Heart left ventricle (tissue), 16 donors: ENCODE data around the gene CAMKMT. TPM values are rescaled to one million over a fixed set of nuclear protein-coding genes. Genes with fewer than 3 reads are reported as not detected.
A peak's percentile ranks its signal among the peaks of the same experiment; 100 is the strongest.

Source experiments
- ATAC-seq, 4 donors: fragments of 200-7000 bp; cut with Tn5 transposase; one replicate each; pipeline ENCODE4 v1.9.1; 2020 to 2022; ENCODE audit warnings: moderate library complexity in 4 of 4, mild to moderate bottlenecking in 3 of 4, moderate number of reproducible peaks in 1 of 4
- DNase-seq, 5 donors: peaks; one replicate each; pipeline ENCODE4 v3.0.0-alpha.2; 2020
- H3K27ac ChIP-seq, 12 donors: fragments of 200-600 bp; sonication (generic) in 4 of 12; one replicate each; pipeline versions ENCODE4 v1.5.0 to v1.8.0; 2016 to 2022; ENCODE audit warnings: mild to moderate bottlenecking in 2 of 12
- H3K27me3 ChIP-seq, 9 donors: fragments of 200-600 bp; sonication (generic) in 2 of 9; one replicate each; pipeline versions ENCODE4 v1.5.1 to v1.8.0; 2016 to 2022; ENCODE audit warnings: mild to moderate bottlenecking in 3 of 9
- H3K36me3 ChIP-seq, 9 donors: fragments of 200-600 bp; sonication (generic) in 2 of 9; one replicate each; pipeline versions ENCODE4 v1.5.0 to v1.8.0; 2018 to 2022; ENCODE audit warnings: mild to moderate bottlenecking in 2 of 9
- H3K4me1 ChIP-seq, 12 donors: fragments of 200-600 bp; sonication (generic) in 4 of 12; one replicate each; pipeline versions ENCODE4 v1.5.0 to v1.8.0; 2016 to 2022; ENCODE audit warnings: mild to moderate bottlenecking in 3 of 12
- H3K4me3 ChIP-seq, 12 donors: fragments of 200-600 bp; sonication (generic) in 4 of 12; one replicate each; pipeline versions ENCODE4 v1.5.0 to v1.8.0; 2017 to 2022; ENCODE audit warnings: mild to moderate bottlenecking in 9 of 12, moderate library complexity in 4 of 12
- H3K9me3 ChIP-seq, 12 donors: fragments of 200-600 bp; sonication (generic) in 4 of 12; one replicate each; pipeline versions ENCODE4 v1.5.0 to v1.8.0; 2016 to 2022; ENCODE audit warnings: mild to moderate bottlenecking in 1 of 12
- CTCF ChIP-seq, 12 donors: fragments of 200-600 bp; sonication (generic) in 4 of 12; IDR thresholded peaks; one replicate each; pipeline versions ENCODE4 v1.5.0 to v1.8.0; 2018 to 2022; ENCODE audit warnings: antibody characterized with exemption in 12 of 12, mild to moderate bottlenecking in 5 of 12
- POLR2A ChIP-seq, 2 donors: fragments of 450-650 bp; IDR thresholded peaks; one replicate each; pipeline ENCODE4 v1.6.1; 2017; ENCODE audit warnings: antibody characterized with exemption in 2 of 2, mild to moderate bottlenecking in 2 of 2, moderate library complexity in 2 of 2
- WGBS, 4 donors: extraction: QIAGEN DNeasy Blood & Tissue Kit in 2 of 4; methylation state at CpG; one replicate each; pipeline versions ENCODE4 v1.1.5 to v1.1.7; 2013 to 2018; 5-methylcytosine and 5-hydroxymethylcytosine counted together
- intact Hi-C, 10 donors: fragments of 100-400 bp; cut with DNase I; formaldehyde crosslinking; loops; one replicate each; pipeline versions ENCODE4 v1.11.1 to v1.14.2; 2022
- polyA plus RNA-seq, 2 donors: library from polyadenylated mRNA; stranded (reverse); fragments of 200-250 nt; gene quantifications; one replicate each; pipeline ENCODE4 v1.2.3, GENCODE V29; 2013
- total RNA-seq, 9 donors: library from RNA; depleted of rRNA in 2 of 9; stranded (reverse); fragments of >200 nt in 2 of 9; fragmentation: NEBNext Ultra II Directional in 3 of 9; extraction: Animal tissue kit (Norgen Biotek cat#: 25700) in 3 of 9; gene quantifications; one replicate each; pipeline versions ENCODE4 v1.1.0 to v1.2.4, GENCODE V29; 2016 to 2023
- donor health status: ischemic (EF 13 %, LVEDD 7.1; RV severe dilation, severe dysfunction).
- donor health status: healthy with polysubstance abuse.
- donor health status: DM: no; HTN: yes; CAD: no.
- donor health status: DM: no; HTN: no; CAD: no.
- donor health status: ischemic (EF 25% LVEDD 6.9; RV normal size, moderate dysfunction).
- donor health status: ischemic (EF 25% LVEDD 5.7; RV mildly dilated, moderate dysfunction).
- donor health status: healthy.
- donor health status: DM: yes; HTN: yes; CAD: no.
- donor health status: ischemic (EF 35%, LVEDD 5.7; RV mildly dilated, moderate dysfunction).
- donor health status: nonischemic (EF 11% LVEDD 7.7; RV severe dilation, severe dysfunction).
- donor health status: DM: yes; HTN: yes; CAD: no.
- donor health status: PGD.
- donor health status: ischemic (EF 29% LVEDD 5.4; RV normal size, mild dysfunction).
- donor health status: nonischemic (EF 23%, LVEDD 6.1; RV moderate dilation, normal function).

The CAMKMT gene
- total and polyA plus RNA-seq, 11 donors, result 2.5 to 10.1 (median 4.4) TPM

- no peaks in the 10 kb centered on the region for H3K27me3 ChIP-seq
- no peak for DNase-seq
- intact Hi-C loops, result loop anchor here in 2 of 10 donors (10.0 kb wide), 2 partner anchors 77 to 237 kb away; no protein-coding TSS in a partner anchor
- no peak for TF ChIP-seq POLR2A (IDR thresholded peaks at IDR 0.05)
- no peak for TF ChIP-seq CTCF (IDR thresholded peaks at IDR 0.05)
- no peaks in the 10 kb centered on the region for H3K9me3 ChIP-seq
- WGBS, 4 donors, result 88 to 93% (median 90%) methylated on average over 5 of the region's 5 CpGs
- no peak overlapping the region for H3K27ac ChIP-seq
- ATAC-seq, result no peak
- no peak overlapping the region for H3K4me3 ChIP-seq
- peaks cover 0 to 18% (median 8%) of the 10 kb centered on the region in 12 donors for H3K4me1 ChIP-seq
- peaks cover 0 to 96% (median 87%) of the 10 kb centered on the region in 9 donors for H3K36me3 ChIP-seq
Observed at GRCh38 chr2:44321360-44321759, 40.4 kb upstream of the CAMKMT start.

GRCh38 chr2:44324971-44325426 is 36.7 kb upstream of the CAMKMT start:
- H3K36me3 ChIP-seq, result peaks cover 0 to 98% (median 89%) of the 10 kb centered on the region in 9 donors
- H3K9me3 ChIP-seq, result no peaks in the 10 kb centered on the region
- no peak for TF ChIP-seq CTCF (IDR thresholded peaks at IDR 0.05)
- no peak for TF ChIP-seq POLR2A (IDR thresholded peaks at IDR 0.05)
- peaks cover 0 to 18% (median 8%) of the 10 kb centered on the region in 12 donors for H3K4me1 ChIP-seq
- no peak overlapping the region for H3K4me3 ChIP-seq
- no peaks in the 10 kb centered on the region for H3K27me3 ChIP-seq
- DNase-seq (peak in 4 of 5 donors; percentile 20 to 41 (median 35)), ATAC-seq (peak; percentile 90 to 93 (median 90))
- H3K27ac ChIP-seq, result peak overlapping the region in 10 of 12 donors; percentile 9 to 77 (median 56)
- 35 to 71% (median 49%) methylated on average over 1 of the region's 1 CpG for WGBS, 4 donors
- intact Hi-C loops, result loop anchor here in 2 of 10 donors (10.0 kb wide), 2 partner anchors 80 to 240 kb away; no protein-coding TSS in a partner anchor

GRCh38 chr2:44325897-44326296 is 35.9 kb upstream of the CAMKMT start:
- Histone ChIP-seq H3K4me1 (peaks cover 0 to 18% (median 8%) of the 10 kb centered on the region in 12 donors), H3K4me3 (no peak overlapping the region), H3K9me3 (no peaks in the 10 kb centered on the region), H3K36me3 (peaks cover 0 to 98% (median 84%) of the 10 kb centered on the region in 9 donors), H3K27me3 (no peaks in the 10 kb centered on the region), H3K27ac (peak overlapping the region in 9 of 12 donors; percentile 18 to 77 (median 60))
- TF ChIP-seq POLR2A (IDR thresholded peaks at IDR 0.05) (no peak), CTCF (IDR thresholded peaks at IDR 0.05) (no peak)
- WGBS, 4 donors, result 52 to 64% (median 56%) methylated on average over 4 of the region's 4 CpGs
- ATAC-seq (peak in 3 of 4 donors; percentile 48 to 60 (median 48)), DNase-seq (no peak)
- intact Hi-C loops, result loop anchor here in 2 of 10 donors (10.0 kb wide), 2 partner anchors 81 to 241 kb away; no protein-coding TSS in a partner anchor

- Histone ChIP-seq H3K27me3 (no peaks in the 10 kb centered on the region), H3K4me3 (no peak overlapping the region), H3K9me3 (no peaks in the 10 kb centered on the region), H3K36me3 (peaks cover 0 to 98% (median 84%) of the 10 kb centered on the region in 9 donors), H3K27ac (peak overlapping the region in 6 of 12 donors; percentile 35 to 75 (median 56)), H3K4me1 (peaks cover 0 to 18% (median 8%) of the 10 kb centered on the region in 12 donors)
- intact Hi-C loops, result loop anchor here in 2 of 10 donors (10.0 kb wide), 2 partner anchors 82 to 242 kb away; no protein-coding TSS in a partner anchor
- TF ChIP-seq CTCF (IDR thresholded peaks at IDR 0.05) (no peak), POLR2A (IDR thresholded peaks at IDR 0.05) (no peak)
- WGBS, 4 donors, result 83 to 88% (median 87%) methylated on average over 13 of the region's 13 CpGs
- ATAC-seq (peak; percentile 38 to 50 (median 40)), DNase-seq (no peak)
Observed at GRCh38 chr2:44326548-44327264, 35.0 kb upstream of the CAMKMT start.
